Ovary (tissue), 3 donors: ENCODE measurements around the gene STRA6.

Experiments
- CTCF ChIP-seq, 3 donors: fragments of 450-650 bp in 2 of 3; fragments of 200-600 bp in 1 of 3; IDR thresholded peaks; one replicate each; pipeline versions ENCODE4 v1.5.1 to v1.8.0; 2016 to 2022; ENCODE audit warnings: antibody characterized with exemption in 3 of 3, mild to moderate bottlenecking in 1 of 3
- EP300 ChIP-seq: sonication (generic); formaldehyde crosslinking; IDR thresholded peaks from one replicate; pipeline ENCODE4 v1.6.1; 2017; ENCODE audit warnings: antibody characterized with exemption
- POLR2A ChIP-seq: fragments of 450-650 bp; IDR thresholded peaks from one replicate; pipeline ENCODE4 v1.6.1; 2017; ENCODE audit warnings: antibody characterized with exemption, mild to moderate bottlenecking, moderate library complexity
- donor health status: DM: no; HTN: no; CAD: no.

- TF ChIP-seq EP300, result no peak
- no peak for TF ChIP-seq POLR2A
- TF ChIP-seq CTCF (IDR thresholded peaks at IDR 0.05), result no peak
These were observed 19.0 kb upstream of the STRA6 start for GRCh38 chr15:74221399-74222239.
